HG02588 (cell line): ENCODE measurements around the gene ZMYND8.
"Not testable (repeated sequence)": the region's sequence is repeated elsewhere in the genome, so short reads cannot be mapped to it uniquely, and the experiment has no call there.

Source experiments
- ATAC-seq: cut with Tn5 transposase; IDR thresholded peaks from one replicate; pipeline ENCODE4 v1.9.1; 2021; ENCODE audit warnings: mild to moderate bottlenecking, moderate library complexity; ENCODE audit not compliant: unreplicated experiment

ZMYND8 gene

GRCh38 chr20:47356526-47357295, at the start of gene ZMYND8:
ZMYND8 (minus strand) TSS chr20:47356699; CDS start chr20:47356670, 29 bp downstream.
- peak; percentile 39 for ATAC-seq

GRCh38 chr20:47405775-47406325, 49.4 kb upstream of the ZMYND8 start:
- no peak for ATAC-seq

DNA sequence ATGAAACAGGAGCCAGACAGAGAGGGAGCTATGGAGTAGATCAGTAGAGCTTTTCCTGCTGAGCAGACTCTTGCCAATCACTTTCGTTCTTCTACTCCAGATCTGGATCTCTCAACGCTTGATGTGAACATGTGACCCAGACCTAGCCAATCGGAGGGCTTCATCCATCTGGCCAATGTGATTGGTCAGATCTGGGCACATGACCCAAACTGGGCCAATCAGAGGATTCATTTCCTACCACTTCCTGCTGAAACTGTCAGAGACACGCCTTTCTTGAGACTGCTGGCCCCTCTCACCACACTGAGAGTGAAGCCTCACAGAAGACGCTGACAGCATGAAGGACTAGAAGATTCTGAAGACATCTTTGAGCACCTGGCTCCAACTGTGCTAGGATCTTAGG, 44.2 kb upstream of the ZMYND8 start:
- no peak for ATAC-seq

DNA sequence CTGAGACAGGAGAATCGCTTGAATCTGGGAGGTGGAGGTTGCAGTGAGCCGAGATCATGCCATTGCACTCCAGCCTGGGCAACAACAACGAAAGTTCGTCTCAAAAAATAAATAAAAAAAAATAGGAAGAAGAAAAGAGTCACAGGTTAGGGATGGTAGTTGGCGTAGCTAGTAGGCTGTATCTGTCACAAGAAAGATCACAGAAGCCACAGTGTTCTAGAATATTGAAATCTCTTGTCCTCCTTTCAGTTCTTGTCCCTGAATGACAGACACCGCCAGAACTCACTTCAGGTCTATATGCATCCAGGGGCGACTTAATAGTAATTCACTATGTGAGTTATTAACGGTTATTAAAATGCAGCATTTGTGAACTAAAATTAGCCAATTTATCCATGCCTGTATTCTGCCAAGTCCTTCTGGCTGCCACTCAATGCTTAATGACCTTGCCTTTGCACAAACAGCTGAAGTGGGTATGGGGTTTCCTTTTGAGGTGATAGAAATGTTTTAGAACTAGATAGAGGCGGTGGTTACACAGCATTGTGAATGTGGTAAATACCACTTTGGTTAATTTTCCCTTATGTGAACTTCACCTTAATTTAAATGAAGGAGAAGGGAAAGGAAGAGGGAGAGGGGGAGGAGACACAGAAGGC, 41.3 kb upstream of the ZMYND8 start:
- no peak for ATAC-seq

GRCh38 chr20:47396762-47397476, 40.4 kb upstream of the ZMYND8 start:
- no peak for ATAC-seq

DNA sequence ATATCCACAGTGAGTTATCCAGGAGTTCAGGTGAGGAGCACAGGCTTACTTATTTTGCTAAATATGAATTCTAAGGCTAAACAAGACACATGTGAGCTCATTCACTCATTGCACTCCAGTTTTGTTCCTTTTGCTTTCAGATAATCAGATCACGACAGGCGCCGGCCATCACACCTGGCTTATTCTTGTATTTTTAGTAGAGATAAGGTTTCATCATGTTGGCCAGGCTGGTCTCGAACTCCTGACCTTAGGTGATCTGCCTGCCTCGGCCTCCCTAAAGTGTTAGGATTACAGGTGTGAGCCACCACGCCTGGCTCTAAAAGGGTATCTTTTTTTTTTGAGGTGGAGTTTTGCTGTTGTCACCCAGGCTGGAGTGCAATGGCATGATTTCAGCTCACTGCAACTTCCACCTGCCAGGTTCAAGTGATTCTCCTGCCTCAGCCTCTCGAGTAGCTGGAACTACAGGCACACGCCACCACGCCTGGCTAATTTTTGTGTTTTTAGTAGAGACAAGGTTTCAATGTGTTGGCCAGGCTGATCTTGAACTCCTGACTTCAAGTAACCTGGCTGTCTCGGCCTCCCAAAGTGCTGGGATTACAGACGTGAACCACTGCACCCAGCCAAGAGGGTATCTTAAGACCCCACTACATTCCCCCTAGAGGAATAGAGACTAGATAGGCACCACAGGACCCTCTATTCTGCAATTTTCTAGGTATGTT, 37.5 kb upstream of the ZMYND8 start:
- not testable (repeated sequence) for ATAC-seq

DNA sequence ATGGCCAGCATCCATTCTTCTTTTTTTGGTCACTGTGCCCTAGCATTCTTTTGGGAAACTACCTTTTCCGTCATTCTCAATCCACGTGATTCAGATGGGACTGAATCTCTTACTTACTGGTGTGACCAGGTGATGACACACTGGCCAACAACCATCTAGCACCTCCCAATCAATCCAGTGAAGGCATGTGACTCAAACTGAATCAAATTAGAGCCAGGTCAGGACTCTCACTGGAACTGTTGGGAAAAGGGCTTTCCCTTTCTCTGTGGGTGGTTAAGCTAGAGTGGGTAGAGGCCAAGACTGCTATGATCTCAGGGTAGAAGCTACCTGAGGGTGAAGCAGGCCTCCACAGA, 36.2 kb upstream of the ZMYND8 start:
- ATAC-seq = no peak

DNA sequence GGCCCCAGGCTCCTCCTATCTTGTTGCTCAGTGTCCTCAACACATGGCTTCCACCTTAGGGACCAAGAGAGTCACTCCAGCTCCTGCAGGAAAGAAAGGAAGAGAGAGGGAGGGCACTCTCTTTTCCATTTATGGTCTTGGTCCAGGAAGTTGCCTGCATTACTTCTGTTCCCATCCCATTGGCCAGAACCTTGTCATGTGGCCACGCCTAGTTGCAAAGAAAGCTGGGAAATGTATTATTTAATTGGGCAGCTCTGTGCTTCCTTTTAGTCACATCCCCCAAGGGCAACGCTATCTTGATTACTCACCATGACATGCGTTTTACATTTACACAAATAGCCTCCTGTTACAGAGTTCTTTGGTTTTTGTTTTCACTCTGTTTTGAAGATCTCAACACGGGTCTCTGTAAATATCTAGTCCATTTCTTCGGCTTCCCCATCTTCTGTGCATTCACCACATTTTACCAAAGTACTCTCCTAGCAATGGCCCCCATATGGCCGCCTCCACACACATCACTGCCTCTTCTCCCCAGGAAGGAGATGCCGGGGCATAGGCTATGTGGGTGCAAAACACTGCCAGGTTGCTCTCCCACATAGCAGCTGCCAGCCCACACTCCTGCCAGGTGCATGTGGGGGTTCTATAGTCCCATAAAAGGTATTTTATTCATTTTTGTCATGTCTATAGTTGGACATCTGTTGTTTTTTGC, 35.7 kb upstream of the ZMYND8 start:
- ATAC-seq = no peak

- no peak for ATAC-seq
Measured at GRCh38 chr20:47391276-47392010, 34.9 kb upstream of the ZMYND8 start.

DNA sequence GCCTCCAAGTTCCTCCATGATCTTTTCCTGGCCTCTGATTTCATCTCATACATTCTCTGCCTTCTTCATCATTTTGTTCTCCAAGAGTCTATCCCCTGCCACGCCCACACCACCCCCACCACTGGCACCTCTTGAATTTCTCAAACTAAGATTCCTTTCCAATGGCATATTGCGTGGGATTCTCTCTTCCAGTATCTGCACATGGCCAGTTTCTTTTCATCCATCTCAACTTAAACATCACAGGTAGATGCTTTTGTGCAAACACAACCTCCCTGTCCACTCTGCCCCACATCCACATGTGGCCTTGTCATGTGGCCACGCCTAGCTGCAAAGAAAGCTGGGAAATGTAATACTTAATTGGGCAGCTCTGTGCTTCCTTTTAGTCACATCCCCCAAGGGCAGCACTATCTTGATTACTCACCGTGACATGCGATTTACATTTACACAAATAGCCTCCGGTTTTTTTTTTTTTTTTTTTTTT, 33.4 kb upstream of the ZMYND8 start:
- ATAC-seq = no peak

DNA sequence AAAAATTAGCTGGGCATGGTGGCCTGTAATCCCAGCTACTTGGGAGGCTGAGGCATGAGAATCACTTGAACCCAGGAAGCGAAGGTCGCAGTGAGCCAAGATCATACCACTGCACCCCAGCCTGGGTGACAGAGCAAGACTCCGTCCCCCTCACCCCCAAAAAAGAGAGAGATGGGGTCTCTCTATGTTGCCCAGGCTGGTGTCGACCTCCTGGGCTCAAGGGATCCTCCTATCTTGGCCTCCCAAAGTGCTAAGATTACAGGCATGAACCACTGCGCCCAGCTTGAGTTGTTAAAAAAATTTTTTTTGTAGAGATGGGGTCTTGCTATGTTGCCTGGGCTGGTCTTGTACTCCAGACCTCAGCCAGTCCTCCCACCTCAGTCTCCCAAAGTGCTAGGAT, 29.5 kb upstream of the ZMYND8 start:
- ATAC-seq = not testable (repeated sequence)

DNA sequence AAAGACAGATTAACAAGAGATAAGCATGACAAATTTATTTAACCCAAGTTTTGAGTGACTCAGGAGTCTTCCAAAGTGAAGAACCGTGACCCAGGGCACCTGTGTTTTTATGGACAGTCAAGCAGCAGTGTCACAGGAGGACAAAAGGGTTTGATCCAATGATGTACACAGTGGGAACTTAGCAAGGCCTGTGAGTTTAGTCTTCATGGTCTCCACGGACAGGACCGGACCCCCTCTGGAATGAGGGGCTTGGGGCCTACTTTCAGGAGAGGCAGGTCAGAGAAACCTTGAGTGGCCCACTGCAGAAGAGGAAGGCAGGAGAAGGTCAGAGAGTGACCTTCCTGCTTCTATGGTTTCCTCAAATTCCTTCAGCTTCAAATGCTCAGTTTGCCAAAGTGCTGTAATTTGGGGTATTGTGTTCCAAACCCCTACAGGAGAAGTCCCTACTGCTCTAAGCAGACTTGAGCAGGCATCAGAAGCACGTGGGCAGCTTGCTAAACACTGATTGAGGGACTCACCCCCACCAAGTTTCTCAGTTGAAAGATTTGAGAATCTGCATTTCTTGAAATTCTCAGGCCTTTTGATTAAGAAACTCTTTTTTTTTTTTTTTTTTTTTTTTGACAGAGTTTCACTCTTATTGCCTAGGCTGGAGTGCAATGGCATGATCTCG, 26.4 kb upstream of the ZMYND8 start:
- no peak for ATAC-seq

- ATAC-seq = no peak
Measured at GRCh38 chr20:47380481-47380880, 24.0 kb upstream of the ZMYND8 start.

GRCh38 chr20:47379433-47380150, 23.1 kb upstream of the ZMYND8 start:
- ATAC-seq = no peak

- no peak for ATAC-seq
Measured at GRCh38 chr20:47377122-47377722, 20.7 kb upstream of the ZMYND8 start.

GRCh38 chr20:47376096-47376643, 19.7 kb upstream of the ZMYND8 start:
- not testable (repeated sequence) for ATAC-seq

DNA sequence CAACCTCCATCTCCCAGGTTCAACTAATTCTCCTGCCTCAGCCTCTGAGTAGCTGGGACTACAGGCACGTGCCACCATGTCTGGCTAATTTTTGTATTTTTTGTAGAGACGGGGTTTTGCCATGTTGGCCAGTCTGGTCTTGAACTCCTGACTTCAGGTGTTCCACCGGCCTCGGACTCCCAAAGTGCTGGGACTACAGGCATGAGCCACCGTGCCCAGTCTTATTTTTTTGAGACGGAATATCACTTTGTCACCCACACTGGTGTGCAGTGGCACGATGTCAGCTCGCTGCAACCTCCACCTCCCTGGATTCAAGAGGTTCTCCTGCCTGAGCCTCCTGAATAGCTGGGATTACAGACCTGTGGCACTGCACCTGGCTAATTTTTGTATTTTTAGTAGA, 17.6 kb upstream of the ZMYND8 start:
- not testable (repeated sequence) for ATAC-seq
